H9 (cell line): ENCODE results near the gene ACTL7A. TPM values are rescaled to one million over a fixed set of nuclear protein-coding genes. Genes with fewer than 3 reads are reported as not detected.

Experiments used
- DNase-seq: peaks from one replicate; pipeline ENCODE4 v3.0.0-alpha.2; 2017
- H2AFZ ChIP-seq: one replicate; pipeline ENCODE4 v1.6.1; 2013; ENCODE audit warnings: mild to moderate bottlenecking, low read length, control low read depth, moderate library complexity
- H2AK5ac ChIP-seq: 2 replicates; pipeline ENCODE4 v1.6.1; 2013; ENCODE audit warnings: low read length, control low read depth, mixed read lengths; ENCODE audit not compliant: insufficient read length
- H2BK120ac ChIP-seq: one replicate; pipeline ENCODE4 v1.6.1; 2013; ENCODE audit warnings: low read depth, mild to moderate bottlenecking, low read length, control low read depth, inconsistent platforms; ENCODE audit not compliant: poor library complexity, severe bottlenecking
- H2BK12ac ChIP-seq: 2 replicates; pipeline ENCODE4 v1.6.1; 2013; ENCODE audit warnings: low read length, control low read depth, mixed read lengths, low read depth; ENCODE audit not compliant: insufficient read length
- H2BK15ac ChIP-seq: 2 replicates; pipeline ENCODE4 v1.6.1; 2013; ENCODE audit warnings: low read depth, low read length, control low read depth
- H2BK20ac ChIP-seq: one replicate; pipeline ENCODE4 v1.6.1; 2013; ENCODE audit warnings: low read depth, mild to moderate bottlenecking, low read length, control low read depth, inconsistent platforms; ENCODE audit not compliant: poor library complexity, severe bottlenecking
- H2BK5ac ChIP-seq: 2 replicates; pipeline ENCODE4 v1.6.1; 2013; ENCODE audit warnings: low read length, control low read depth, mixed read lengths; ENCODE audit not compliant: insufficient read length
- H3K14ac ChIP-seq: 2 replicates; pipeline ENCODE4 v1.6.1; 2013; ENCODE audit warnings: low read length, control low read depth; ENCODE audit not compliant: insufficient read depth
- H3K18ac ChIP-seq: 2 replicates; pipeline ENCODE4 v1.6.1; 2013; ENCODE audit warnings: low read depth, mild to moderate bottlenecking, mixed read lengths, low read length, control low read depth; ENCODE audit not compliant: insufficient read length
- H3K23ac ChIP-seq: 2 replicates; pipeline ENCODE4 v1.6.1; 2013; ENCODE audit warnings: low read length, control low read depth, mixed read lengths, low read depth; ENCODE audit not compliant: insufficient read length
- H3K23me2 ChIP-seq: 2 replicates; pipeline ENCODE4 v1.6.1; 2013; ENCODE audit warnings: low read depth, mild to moderate bottlenecking, mixed read lengths, low read length, control low read depth; ENCODE audit not compliant: insufficient read length, poor library complexity, severe bottlenecking
- H3K27ac ChIP-seq: 2 replicates; pipeline ENCODE4 v1.5.1; 2013; ENCODE audit warnings: low read length, control low read depth, mixed read lengths, low read depth; ENCODE audit not compliant: insufficient read length
- H3K27me3 ChIP-seq: 2 replicates; pipeline ENCODE4 v1.6.1; 2013; ENCODE audit warnings: low read length, control low read depth, inconsistent platforms; ENCODE audit not compliant: insufficient read depth
- H3K4ac ChIP-seq: 2 replicates; pipeline ENCODE4 v1.6.1; 2013; ENCODE audit warnings: low read depth, mild to moderate bottlenecking, control low read depth, inconsistent platforms, low read length, moderate library complexity
- H3K4me1 ChIP-seq: 2 replicates; pipeline ENCODE4 v1.6.1; 2013; ENCODE audit warnings: low read length, control low read depth, inconsistent platforms; ENCODE audit not compliant: insufficient read depth
- H3K4me2 ChIP-seq: 2 replicates; pipeline ENCODE4 v1.6.1; 2013; ENCODE audit warnings: low read length, control low read depth, mixed read lengths; ENCODE audit not compliant: insufficient read length, insufficient read depth
- H3K56ac ChIP-seq: 2 replicates; pipeline ENCODE4 v1.6.1; 2013; ENCODE audit warnings: low read depth, mild to moderate bottlenecking, mixed read lengths, low read length, control low read depth; ENCODE audit not compliant: insufficient read length
- H3K79me1 ChIP-seq: 2 replicates; pipeline ENCODE4 v1.6.1; 2013; ENCODE audit warnings: low read depth, mild to moderate bottlenecking, moderate library complexity, low read length, control low read depth, inconsistent platforms; ENCODE audit not compliant: insufficient read depth, poor library complexity, severe bottlenecking
- H3K79me2 ChIP-seq: 2 replicates; pipeline ENCODE4 v1.6.1; 2013; ENCODE audit warnings: low read length, control low read depth, inconsistent platforms; ENCODE audit not compliant: insufficient read depth
- H3K9ac ChIP-seq: 2 replicates; pipeline ENCODE4 v1.6.1; 2013; ENCODE audit warnings: low read length, control low read depth, mixed read lengths; ENCODE audit not compliant: insufficient read length; ENCODE audit errors: extremely low read depth
- H3K9me3 ChIP-seq: one replicate; pipeline ENCODE4 v1.6.1; 2013; ENCODE audit warnings: low read depth, low read length, inconsistent platforms; ENCODE audit not compliant: control insufficient read depth
- H3T11ph ChIP-seq: one replicate; pipeline ENCODE4 v1.6.1; 2013; ENCODE audit warnings: mild to moderate bottlenecking, low read length, control low read depth, inconsistent platforms
- H4K20me1 ChIP-seq: one replicate; pipeline ENCODE4 v1.6.1; 2013; ENCODE audit not compliant: control insufficient read depth, insufficient read length, insufficient read depth
- H4K5ac ChIP-seq: 2 replicates; pipeline ENCODE4 v1.6.1; 2013; ENCODE audit warnings: low read depth, mild to moderate bottlenecking, mixed read lengths, low read length, control low read depth; ENCODE audit not compliant: insufficient read length
- H4K8ac ChIP-seq: replicated peaks from 2 replicates; pipeline ENCODE4 v1.6.1; 2013; ENCODE audit warnings: low read length, control low read depth, mixed read lengths, low read depth; ENCODE audit not compliant: insufficient read length
- H4K91ac ChIP-seq: 2 replicates; pipeline ENCODE4 v1.6.1; 2013; ENCODE audit warnings: low read depth, mild to moderate bottlenecking, moderate library complexity, mixed read lengths, low read length, control low read depth; ENCODE audit not compliant: insufficient read length
- H3K27ac Mint-ChIP-seq, 3 experiments: 2 replicates in 2 of 3; 3 replicates in 1 of 3; pipeline ENCODE4 v1.8.0; 2020 to 2021; ENCODE audit warnings: mixed read lengths in 3 of 3, mild to moderate bottlenecking in 1 of 3, moderate library complexity in 1 of 3
- H3K27me3 Mint-ChIP-seq: 2 replicates; pipeline ENCODE4 v1.8.0; 2021; ENCODE audit warnings: low read depth, mild to moderate bottlenecking, moderate library complexity, mixed read lengths
- H3K36me3 Mint-ChIP-seq, 3 experiments: 2 replicates in 2 of 3; 3 replicates in 1 of 3; pipeline ENCODE4 v1.8.0; 2020 to 2021; ENCODE audit warnings: low read depth in 3 of 3, mixed read lengths in 3 of 3; ENCODE audit not compliant: insufficient read depth in 1 of 3
- H3K4me1 Mint-ChIP-seq, 2 experiments: 2 replicates each; pipeline ENCODE4 v1.8.0; 2020; ENCODE audit warnings: mixed read lengths in 2 of 2
- H3K4me3 Mint-ChIP-seq, 2 experiments: 2 replicates in 1 of 2; 3 replicates in 1 of 2; pipeline ENCODE4 v1.8.0; 2020 to 2021; ENCODE audit warnings: mild to moderate bottlenecking in 2 of 2, mixed read lengths in 2 of 2, moderate library complexity in 1 of 2
- H3K9me3 Mint-ChIP-seq, 2 experiments: 2 replicates in 1 of 2; 3 replicates in 1 of 2; pipeline ENCODE4 v1.8.0; 2020; ENCODE audit warnings: mild to moderate bottlenecking in 2 of 2, mixed read lengths in 2 of 2, moderate library complexity in 1 of 2
- CTCF ChIP-seq: fragments of 200-600 bp; sonication (generic); conservative IDR thresholded peaks from 3 replicates; pipeline ENCODE4 v1.8.0; 2021; ENCODE audit warnings: antibody characterized with exemption, mild to moderate bottlenecking
- total RNA-seq: library from RNA; stranded (reverse); gene quantifications from 2 replicates; pipeline ENCODE4 v1.2.1, GENCODE V29; 2021

The ACTL7A gene
- total RNA-seq, 1 experiment from 2014 or later: not detected

DNA sequence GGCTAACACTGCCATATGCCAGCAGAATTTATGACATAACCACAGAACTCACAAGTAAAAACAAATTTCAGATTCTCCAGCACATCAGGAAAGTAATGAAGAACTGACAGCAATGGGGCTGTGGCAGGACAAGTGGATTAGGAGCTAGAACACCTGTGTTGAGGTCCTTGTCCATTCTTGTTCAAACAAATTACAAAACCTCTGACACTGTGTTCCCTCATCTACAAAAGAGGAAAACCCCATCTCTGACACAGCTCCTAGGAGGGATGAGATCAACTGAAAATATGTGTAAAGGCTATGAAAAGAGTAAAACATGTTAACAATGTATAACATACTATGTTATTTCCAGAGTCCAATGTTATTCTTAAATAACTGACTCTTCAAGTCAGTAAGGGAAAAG is 48.3 kb downstream of the ACTL7A start:
- Histone ChIP-seq H3K79me2 (no peaks in the 10 kb centered on the region), H3K79me1 (no peaks in the 10 kb centered on the region), H3K14ac (no peak overlapping the region), H4K8ac (no peak overlapping the region), H3K18ac (no peak overlapping the region), H2BK15ac (no peak overlapping the region), H4K91ac (no peak overlapping the region), H3K56ac (no peak overlapping the region), H4K5ac (no peak overlapping the region), H3K23ac (no peak overlapping the region), H3T11ph (no peak overlapping the region), H4K20me1 (no peaks in the 10 kb centered on the region), H2BK12ac (no peak overlapping the region), H3K4ac (no peak overlapping the region), H2BK20ac (no peak overlapping the region), H3K4me1 (no peaks in the 10 kb centered on the region), H3K4me2 (no peak overlapping the region), H2BK5ac (no peak overlapping the region), H2AK5ac (no peak overlapping the region), H3K27me3 (no peaks in the 10 kb centered on the region), H3K27ac (no peak overlapping the region), H2BK120ac (no peak overlapping the region), H3K23me2 (no peaks in the 10 kb centered on the region), H2AFZ (no peak overlapping the region), H3K9me3 (no peaks in the 10 kb centered on the region), H3K9ac (no peak overlapping the region)
- TF ChIP-seq CTCF: no peak
- H3K27me3 Mint-ChIP-seq: no peaks in the 10 kb centered on the region
- no peak for DNase-seq
- peaks cover 21 to 77% (median 51%) of the 10 kb centered on the region in 3 experiments; a peak in 6 of 7 replicates for H3K36me3 Mint-ChIP-seq
- no peaks in the 10 kb centered on the region for H3K4me1 Mint-ChIP-seq
- no peak overlapping the region for H3K27ac Mint-ChIP-seq
- H3K9me3 Mint-ChIP-seq: no peaks in the 10 kb centered on the region
- no peak overlapping the region for H3K4me3 Mint-ChIP-seq
